Liver (tissue), 9 donors: Measurements from ENCODE around the gene WFDC10A. TPM values are rescaled to one million over a fixed set of nuclear protein-coding genes. Genes with fewer than 3 reads are reported as not detected.
A peak's percentile ranks its signal among the peaks of the same experiment; 100 is the strongest.

Experiments
- DNase-seq: peaks from one replicate; pipeline ENCODE4 v3.0.0-alpha.2; 2017; ENCODE audit warnings: low spot score
- H3K27ac ChIP-seq, 2 donors: one replicate each; pipeline ENCODE4 v1.7.0; 2013; ENCODE audit warnings: inconsistent platforms in 2 of 2, low read length in 2 of 2, control low read depth in 1 of 2, low read depth in 1 of 2, mild to moderate bottlenecking in 1 of 2
- H3K27me3 ChIP-seq, 4 donors: one replicate each; pipeline versions ENCODE4 v1.6.1 to v1.7.0; 2013; ENCODE audit warnings: low read length in 3 of 4, inconsistent platforms in 1 of 4, mild to moderate bottlenecking in 1 of 4, moderate library complexity in 1 of 4; ENCODE audit not compliant: control insufficient read depth in 4 of 4, insufficient read depth in 4 of 4
- H3K36me3 ChIP-seq, 4 donors: one replicate each; pipeline versions ENCODE4 v1.6.1 to v1.7.0; 2013; ENCODE audit warnings: low read length in 3 of 4, mild to moderate bottlenecking in 3 of 4, low read depth in 1 of 4, moderate library complexity in 1 of 4; ENCODE audit not compliant: control insufficient read depth in 4 of 4, insufficient read depth in 3 of 4
- H3K4me1 ChIP-seq, 4 donors: one replicate each; pipeline versions ENCODE4 v1.6.1 to v1.7.0; 2013; ENCODE audit warnings: low read length in 3 of 4, mild to moderate bottlenecking in 3 of 4, moderate library complexity in 1 of 4; ENCODE audit not compliant: control insufficient read depth in 4 of 4, insufficient read depth in 4 of 4
- H3K4me3 ChIP-seq, 3 donors: one replicate each; pipeline versions ENCODE4 v1.6.1 to v1.7.0; 2013; ENCODE audit warnings: low read length in 3 of 3, control low read depth in 1 of 3, low read depth in 1 of 3, mild to moderate bottlenecking in 1 of 3
- H3K9ac ChIP-seq, 2 donors: one replicate each; pipeline ENCODE4 v1.7.0; 2013; ENCODE audit warnings: low read length in 2 of 2, mild to moderate bottlenecking in 2 of 2, moderate library complexity in 2 of 2, control low read depth in 1 of 2, low read depth in 1 of 2
- H3K9me3 ChIP-seq, 4 donors: one replicate each; pipeline versions ENCODE4 v1.6.1 to v1.7.0; 2013; ENCODE audit warnings: low read length in 3 of 4; ENCODE audit not compliant: control insufficient read depth in 4 of 4
- ATF3 ChIP-seq: IDR thresholded peaks from 2 replicates; pipeline ENCODE4 v1.6.1; 2016; ENCODE audit warnings: antibody characterized with exemption
- CTCF ChIP-seq: fragments of 150-350 bp; IDR thresholded peaks from 2 replicates; pipeline ENCODE4 v1.5.1; 2017; ENCODE audit warnings: improper control_type of control experiment, low read depth, low read length; ENCODE audit not compliant: missing input control
- EGR1 ChIP-seq, 2 donors: IDR thresholded peaks; 2 replicates each; pipeline ENCODE4 v1.6.1; 2016 to 2018; ENCODE audit warnings: antibody characterized with exemption in 2 of 2, low read depth in 2 of 2
- FOXA1 ChIP-seq: IDR thresholded peaks from 2 replicates; pipeline ENCODE4 v1.6.1; 2016; ENCODE audit warnings: antibody characterized with exemption
- FOXA2 ChIP-seq: IDR thresholded peaks from 2 replicates; pipeline ENCODE4 v1.6.1; 2016; ENCODE audit warnings: antibody characterized with exemption
- GABPA ChIP-seq, 2 donors: IDR thresholded peaks in 1 of 2; conservative IDR thresholded peaks in 1 of 2; 2 replicates each; pipeline ENCODE4 v1.6.1; 2016; ENCODE audit warnings: antibody characterized with exemption in 2 of 2, mild to moderate bottlenecking in 1 of 2, moderate library complexity in 1 of 2
- HNF4A ChIP-seq, 2 donors: conservative IDR thresholded peaks; 2 replicates each; pipeline ENCODE4 v1.6.1; 2016; ENCODE audit warnings: antibody characterized with exemption in 2 of 2, mild to moderate bottlenecking in 2 of 2
- HNF4G ChIP-seq: IDR thresholded peaks from 2 replicates; pipeline ENCODE4 v1.6.1; 2016; ENCODE audit warnings: antibody characterized with exemption
- JUND ChIP-seq, 2 donors: IDR thresholded peaks; 2 replicates each; pipeline ENCODE4 v1.6.1; 2016; ENCODE audit warnings: antibody characterized with exemption in 2 of 2
- MAX ChIP-seq: IDR thresholded peaks from 2 replicates; pipeline ENCODE4 v1.6.1; 2016; ENCODE audit warnings: antibody characterized with exemption
- NR2F2 ChIP-seq: IDR thresholded peaks from 2 replicates; pipeline ENCODE4 v1.6.1; 2016; ENCODE audit warnings: antibody characterized with exemption
- RAD21 ChIP-seq, 2 donors: IDR thresholded peaks; 2 replicates each; pipeline ENCODE4 v1.6.1; 2016; ENCODE audit warnings: antibody characterized with exemption in 2 of 2, mild to moderate bottlenecking in 2 of 2
- REST ChIP-seq: IDR thresholded peaks from 2 replicates; pipeline ENCODE4 v1.6.1; 2016; ENCODE audit warnings: antibody characterized with exemption, mild to moderate bottlenecking
- RXRA ChIP-seq, 2 donors: IDR thresholded peaks; 2 replicates each; pipeline ENCODE4 v1.6.1; 2017 to 2018; ENCODE audit warnings: antibody characterized with exemption in 2 of 2, mild to moderate bottlenecking in 1 of 2
- SP1 ChIP-seq: IDR thresholded peaks from 2 replicates; pipeline ENCODE4 v1.6.1; 2018; ENCODE audit warnings: antibody characterized with exemption, mild to moderate bottlenecking
- TAF1 ChIP-seq: conservative IDR thresholded peaks from 2 replicates; pipeline ENCODE4 v1.6.1; 2016; ENCODE audit warnings: antibody characterized with exemption, mild to moderate bottlenecking
- YY1 ChIP-seq: IDR thresholded peaks from 2 replicates; pipeline ENCODE4 v1.6.1; 2016; ENCODE audit warnings: antibody characterized with exemption, mild to moderate bottlenecking
- ZBTB33 ChIP-seq: IDR thresholded peaks from 2 replicates; pipeline ENCODE4 v1.6.1; 2016; ENCODE audit warnings: antibody characterized with exemption
- WGBS: extraction: QIAGEN DNeasy Blood & Tissue Kit; methylation state at CpG from one replicate; pipeline ENCODE4 v1.1.7; 2013; 5-methylcytosine and 5-hydroxymethylcytosine counted together
- polyA plus RNA-seq, 2 donors: library from polyadenylated mRNA; stranded (reverse) in 1 of 2; unstranded in 1 of 2; fragments of 200-250 nt in 1 of 2; fragments of >200 nt in 1 of 2; fragmentation: Nextera tagmentation in 1 of 2; extraction: Ambion mirVana in 1 of 2; gene quantifications; one replicate each; pipeline versions ENCODE4 v1.2.1 to v1.2.3, GENCODE V29; 2013 to 2015
- total RNA-seq, 2 donors: library from RNA; depleted of rRNA; stranded (reverse); fragments of >200 nt; gene quantifications; one replicate each; pipeline ENCODE4 v1.2.3, GENCODE V29; 2014
- donor health status: healthy.
- donor health status: healthy.
- donor health status: healthy.
- donor health status: healthy.
- donor health status: healthy.

The WFDC10A gene
- total and polyA plus RNA-seq, 4 donors: not detected

GRCh38 chr20:45617591-45617990 is 11.9 kb upstream of the WFDC10A start:
- DNase-seq: no peak
- Histone ChIP-seq H3K4me1 (peaks cover 0 to 5% (median 2%) of the 10 kb centered on the region in 4 donors), H3K27me3 (peaks cover 0 to 4% (median 0%) of the 10 kb centered on the region in 4 donors), H3K27ac (no peak overlapping the region), H3K4me3 (no peak overlapping the region), H3K9ac (no peak overlapping the region), H3K36me3 (no peaks in the 10 kb centered on the region), H3K9me3 (no peaks in the 10 kb centered on the region)
- WGBS: 84% methylated on average over 2 of the region's 2 CpGs
- TF ChIP-seq EGR1 (IDR thresholded peaks at IDR 0.05; ENCODE audit: low read depth in 2 of 2) (no peak), JUND (IDR thresholded peaks at IDR 0.05) (no peak), YY1 (no peak), MAX (no peak), FOXA1 (no peak), SP1 (no peak), CTCF (no peak), REST (no peak), ATF3 (no peak), TAF1 (no peak), HNF4A (conservative IDR thresholded peaks at IDR 0.05) (no peak), HNF4G (no peak), FOXA2 (no peak), RAD21 (IDR thresholded peaks at IDR 0.05) (no peak), ZBTB33 (no peak), GABPA (IDR thresholded peaks at IDR 0.05 in 1 of 2, conservative IDR thresholded peaks at IDR 0.05 in 1 of 2) (no peak)

- TF ChIP-seq HNF4A (conservative IDR thresholded peaks at IDR 0.05) (peak; percentile 41 to 52), FOXA1 (no peak), HNF4G (peak; percentile 10), ATF3 (no peak), TAF1 (no peak), RXRA (IDR thresholded peaks at IDR 0.05) (no peak), RAD21 (IDR thresholded peaks at IDR 0.05) (no peak), CTCF (no peak), SP1 (no peak), YY1 (no peak), REST (no peak), NR2F2 (no peak)
- Histone ChIP-seq H3K4me1 (peaks cover 0 to 5% (median 2%) of the 10 kb centered on the region in 4 donors), H3K9ac (no peak overlapping the region), H3K27ac (no peak overlapping the region), H3K27me3 (no peaks in the 10 kb centered on the region), H3K9me3 (no peaks in the 10 kb centered on the region), H3K36me3 (no peaks in the 10 kb centered on the region), H3K4me3 (no peak overlapping the region)
- WGBS: 71% methylated on average over 2 of the region's 2 CpGs
- DNase-seq: no peak
Measured at GRCh38 chr20:45621593-45621992, 7.9 kb upstream of the WFDC10A start.
